UCSD-AML1 (cell line): ENCODE results near the gene ANKDD1B.

ENCODE experiments used
- DNase-seq: peaks from one replicate; lab custom pipeline; 2025; ENCODE audit not compliant: unreplicated experiment; lab: John Stamatoyannopoulos, UW

ANKDD1B gene

DNA sequence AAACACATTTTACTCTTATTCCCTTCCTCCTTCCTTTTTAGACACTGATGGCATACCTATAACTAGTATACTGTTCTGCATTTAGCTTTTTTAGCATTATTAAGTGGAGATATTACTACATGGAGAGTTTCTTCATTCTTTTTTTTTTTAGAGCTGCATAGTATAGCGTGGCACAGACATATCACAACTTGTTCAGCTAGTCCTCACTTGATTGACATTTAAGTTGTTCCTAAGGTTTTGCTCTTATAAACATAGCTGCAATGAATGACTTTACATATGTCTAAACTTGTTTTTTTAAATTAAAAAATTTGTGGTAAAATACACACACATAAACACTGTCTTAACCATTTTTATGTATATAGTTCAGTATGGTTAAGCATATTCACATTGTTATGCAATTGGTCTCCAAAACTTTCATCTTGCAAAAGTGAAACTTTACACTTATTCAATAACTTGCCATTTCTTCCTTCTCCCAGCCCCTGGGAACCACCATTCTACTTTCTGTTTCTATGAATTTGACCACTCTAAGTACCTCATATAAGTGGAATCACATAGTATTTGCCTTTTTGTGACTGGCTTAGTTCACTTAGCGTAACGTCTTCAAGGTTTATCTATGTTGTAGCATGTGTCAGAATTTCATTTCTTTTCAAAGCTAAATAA, 48.7 kb downstream of the ANKDD1B start:
- DNase-seq, result no peak

DNA sequence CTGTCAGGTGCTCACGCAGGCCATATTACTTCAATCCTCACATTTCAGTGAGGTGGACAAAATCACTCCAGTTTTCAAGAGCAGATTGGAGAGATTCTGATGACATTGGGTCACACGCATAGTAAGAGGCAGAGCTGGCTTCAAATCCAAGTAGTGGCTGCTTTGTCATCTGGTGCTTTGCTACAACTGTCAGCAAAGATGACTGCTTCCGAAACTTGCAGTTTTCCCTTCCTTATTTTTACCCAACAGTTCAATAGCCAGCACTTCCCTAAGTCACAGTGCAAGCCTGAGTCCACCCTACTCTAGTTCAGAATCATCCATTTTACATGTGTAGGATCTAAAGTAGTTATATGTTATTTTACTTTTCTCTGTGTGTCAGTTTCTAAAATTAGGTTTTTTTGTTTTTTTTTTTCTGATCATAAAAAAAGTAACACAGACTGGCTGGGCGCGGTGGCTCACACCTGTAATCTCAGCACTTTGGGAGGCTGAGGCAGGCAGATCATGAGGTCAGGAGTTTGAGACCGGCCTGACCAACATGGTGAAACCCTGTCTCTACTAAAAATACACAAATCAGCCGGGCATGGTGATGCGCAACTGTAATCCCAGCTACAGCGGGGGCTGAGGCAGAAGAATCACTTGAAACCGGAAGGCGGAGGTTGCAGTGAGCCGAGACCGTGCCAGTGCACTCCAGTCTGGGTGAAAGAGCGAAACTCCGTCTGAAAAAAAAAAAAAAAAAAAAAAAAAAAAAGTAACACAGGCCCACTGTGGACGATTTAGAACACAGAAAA, 49.6 kb downstream of the ANKDD1B start:
- DNase-seq, result no peak

DNA sequence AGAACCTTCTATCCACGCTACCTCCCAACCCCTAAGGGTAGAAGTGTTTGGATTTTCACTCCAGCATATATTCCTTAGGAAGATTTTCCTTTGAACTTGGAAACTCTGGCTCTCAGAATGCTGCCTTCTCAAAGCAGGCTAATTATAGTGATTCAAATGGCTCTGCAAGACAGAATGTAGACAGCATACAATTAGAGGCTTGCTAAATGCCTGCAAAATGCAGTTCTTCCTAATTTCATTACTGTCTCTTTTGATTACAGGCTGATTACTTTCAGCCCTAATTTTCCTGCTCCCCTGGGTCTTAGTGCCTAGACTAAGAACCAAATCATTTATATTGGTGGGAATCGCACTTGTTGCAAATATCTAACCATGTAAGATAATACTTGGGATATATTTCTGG, 50.8 kb downstream of the ANKDD1B start:
- DNase-seq, result no peak

DNA sequence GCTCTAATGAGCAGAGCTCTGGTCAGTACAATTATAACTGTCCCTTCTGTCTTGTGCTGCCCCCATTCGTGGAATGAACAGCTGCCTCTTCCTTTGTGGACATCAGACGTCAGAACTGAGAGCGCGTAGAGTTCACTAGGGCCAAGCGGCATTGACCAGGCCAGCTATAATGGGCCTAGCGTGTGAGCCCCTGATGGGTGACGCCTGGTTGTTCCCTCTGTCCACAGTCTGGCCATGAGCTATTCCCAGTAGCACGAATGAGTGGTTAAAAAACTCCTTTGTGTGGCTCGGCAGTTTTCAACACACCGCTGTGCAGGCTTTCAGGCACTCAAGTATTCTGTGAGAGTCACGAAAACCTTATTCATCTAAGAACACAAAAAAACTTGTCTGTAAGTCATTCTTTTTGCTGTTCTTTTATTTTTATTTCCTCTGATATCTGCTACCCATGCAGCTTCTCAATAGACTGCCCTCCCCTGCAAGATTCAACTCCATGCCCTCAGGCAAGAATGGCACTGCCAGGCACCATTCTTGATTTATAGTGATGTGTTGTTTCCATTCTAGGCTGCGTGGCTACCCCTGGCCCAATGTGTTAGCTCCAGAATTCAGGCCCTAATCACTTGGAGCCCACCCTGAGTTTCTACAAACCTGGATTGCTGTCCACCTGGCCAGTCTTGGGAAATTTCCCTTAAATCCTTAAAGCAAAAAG, 52.5 kb downstream of the ANKDD1B start:
- no peak for DNase-seq

DNA sequence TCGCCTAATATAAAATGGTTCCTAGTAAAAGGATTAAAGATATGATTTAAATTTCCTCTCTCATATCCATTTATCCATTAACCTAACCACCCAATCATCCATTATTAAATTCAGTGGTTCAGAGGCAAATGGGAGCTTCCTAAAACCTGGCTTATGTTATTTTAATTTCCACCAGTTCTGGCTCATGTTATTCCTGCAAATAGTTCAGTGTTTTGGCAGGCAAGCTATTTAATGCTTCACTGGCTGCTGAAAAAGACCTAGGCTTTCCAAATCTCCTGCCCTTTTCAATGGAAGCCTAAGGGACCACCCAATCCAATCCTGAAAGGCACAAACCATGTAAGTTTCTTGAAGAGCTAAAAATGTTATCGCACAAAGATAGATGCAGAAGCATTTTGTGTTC, 53.7 kb downstream of the ANKDD1B start:
- no peak for DNase-seq

DNA sequence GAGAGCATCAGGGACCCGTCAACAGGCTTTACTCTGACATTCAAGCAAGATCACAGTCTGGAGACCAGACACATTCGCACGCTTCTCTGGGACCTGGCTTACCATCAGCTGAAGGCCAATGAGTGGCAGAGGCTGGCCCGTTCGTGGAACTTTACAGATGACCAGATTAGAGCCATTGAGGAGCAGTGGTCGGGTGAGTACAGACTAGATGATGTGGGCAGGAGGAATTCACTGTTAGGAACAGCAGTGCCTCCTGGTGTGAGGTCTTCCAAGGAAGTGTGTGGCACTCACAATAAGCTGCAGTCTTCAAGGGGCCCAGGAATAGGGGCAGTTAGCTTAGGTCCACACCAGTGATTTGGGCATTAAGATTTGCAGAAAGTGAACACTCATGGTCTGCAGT, 55.5 kb downstream of the ANKDD1B start:
- DNase-seq, result no peak

DNA sequence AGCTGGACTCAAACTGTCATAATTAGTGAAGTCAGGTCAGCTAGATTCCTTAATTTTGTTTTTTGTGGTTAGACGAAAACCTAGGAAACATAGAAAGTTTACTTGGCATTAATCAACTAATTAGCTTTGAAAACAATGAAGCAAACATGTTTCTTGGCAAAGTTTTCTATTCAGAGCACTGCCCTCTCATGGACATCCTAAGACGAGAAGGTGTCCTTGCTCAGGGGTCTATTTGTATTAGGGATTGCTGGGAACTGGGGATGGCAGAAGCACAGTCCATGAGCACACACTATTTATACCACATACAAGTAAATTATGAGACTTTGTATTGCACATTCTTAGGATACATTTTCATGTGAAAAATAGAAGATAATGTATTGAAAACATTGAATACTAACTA, 56.3 kb downstream of the ANKDD1B start:
- DNase-seq, result no peak

DNA sequence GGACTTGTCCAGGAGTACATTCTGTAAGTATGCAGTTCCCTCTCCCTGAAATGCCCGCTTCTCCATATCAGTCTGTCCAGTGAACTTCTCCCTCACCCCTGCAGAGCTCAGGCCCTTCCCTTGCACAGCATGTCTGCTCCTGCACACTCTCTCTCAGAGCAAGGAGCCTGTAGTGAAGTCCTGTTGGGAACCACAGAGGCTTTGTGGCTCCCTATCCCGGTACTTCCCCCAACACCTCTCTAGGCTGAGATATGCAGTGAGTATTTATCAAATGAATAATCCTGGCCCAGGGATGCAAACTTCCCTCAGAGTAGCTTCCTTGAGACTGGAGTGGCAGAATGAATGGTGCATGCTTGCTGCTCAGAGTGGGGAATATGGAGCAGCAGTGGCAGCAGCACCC, 57.2 kb downstream of the ANKDD1B start:
- DNase-seq, result peak; percentile 37

DNA sequence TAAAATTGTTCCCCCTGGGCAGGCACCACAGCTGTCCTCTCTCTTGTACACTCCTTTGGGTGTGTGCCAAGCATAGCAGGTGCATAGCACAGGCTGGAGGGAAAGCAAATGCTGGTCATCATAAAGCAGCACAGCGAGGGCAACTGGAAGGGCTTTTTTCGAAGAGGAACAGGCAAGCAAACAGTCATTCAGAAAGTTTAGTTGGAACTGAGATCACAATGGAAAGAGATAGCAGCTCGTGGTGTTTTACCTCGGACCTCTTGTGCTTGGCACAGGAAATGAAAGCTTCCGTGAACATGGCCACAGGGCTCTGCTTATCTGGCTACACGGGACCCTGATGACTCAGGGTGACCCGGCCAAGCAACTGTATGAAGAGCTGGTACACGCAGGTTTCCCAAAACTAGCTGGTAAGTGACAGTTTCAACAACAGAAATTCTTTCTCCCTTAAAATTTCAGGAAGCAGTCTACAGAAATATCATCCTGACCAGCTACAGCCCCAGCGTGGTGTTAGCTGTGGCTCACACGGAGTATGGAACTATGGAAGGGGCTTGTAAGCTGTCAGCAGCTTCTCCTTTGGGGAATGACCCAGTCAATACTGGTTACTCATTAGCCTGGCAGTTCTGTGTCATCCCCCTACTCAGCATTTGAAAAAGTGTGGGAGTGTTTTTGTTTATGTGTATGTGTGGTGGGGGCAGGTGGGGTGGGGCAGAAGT, 57.9 kb downstream of the ANKDD1B start:
- DNase-seq, result peak; percentile 70

DNA sequence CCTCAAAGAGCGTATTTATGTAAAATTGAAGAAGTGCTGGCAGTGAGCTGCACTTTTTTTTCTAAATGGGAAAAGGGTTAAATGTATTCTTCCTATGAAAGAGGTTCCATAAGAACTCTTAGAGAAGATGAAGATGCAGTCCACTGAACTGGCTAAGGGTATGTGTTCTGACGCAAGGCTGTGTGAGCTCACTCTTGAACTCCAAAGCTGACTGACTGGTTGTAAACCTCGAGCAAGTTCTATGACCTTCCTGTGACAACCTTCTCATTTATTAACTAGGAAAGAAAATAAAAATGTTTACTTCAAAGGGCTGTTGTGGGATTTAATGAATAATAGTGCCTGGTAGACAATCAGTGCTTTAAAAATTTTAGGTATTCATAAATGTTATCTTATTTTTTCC, 59.3 kb downstream of the ANKDD1B start:
- no peak for DNase-seq

DNA sequence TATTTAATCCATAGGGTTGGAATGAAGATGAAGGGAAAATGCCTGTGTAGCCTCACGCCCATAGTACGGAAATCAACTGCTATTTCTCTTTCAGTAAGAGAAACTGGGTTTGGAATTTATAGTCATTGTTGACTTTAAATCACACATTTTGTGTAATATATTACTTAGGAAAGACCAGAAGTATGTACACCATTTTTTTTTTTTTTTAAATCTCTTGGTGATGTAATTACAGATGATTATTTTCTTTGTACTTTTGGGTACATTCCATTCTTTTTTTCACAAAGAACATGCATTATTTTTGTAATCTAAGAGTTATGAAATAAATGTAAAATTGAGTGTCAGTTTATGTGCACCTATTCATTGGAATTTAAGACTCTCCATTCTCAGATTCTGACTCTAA, 60.3 kb downstream of the ANKDD1B start:
- no peak for DNase-seq

DNA sequence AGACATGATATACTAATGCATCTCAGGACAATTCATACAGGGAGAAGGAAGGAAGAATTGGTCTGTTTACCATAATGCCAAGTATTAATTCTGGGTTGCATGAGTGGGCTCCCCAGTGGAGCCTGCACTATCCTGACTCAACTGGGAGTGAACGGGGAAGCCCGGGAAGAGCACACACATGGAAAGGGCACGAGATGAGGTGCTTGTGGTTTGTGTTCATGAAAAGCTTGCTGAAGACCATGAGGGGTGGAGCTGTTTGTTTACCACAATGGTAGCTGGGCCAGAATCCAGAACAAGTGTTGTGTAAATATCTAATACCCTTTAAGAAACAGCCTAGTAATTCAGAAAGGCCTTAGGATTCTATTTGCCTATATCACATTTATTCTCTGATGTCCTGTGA, 61.4 kb downstream of the ANKDD1B start:
- no peak for DNase-seq

DNA sequence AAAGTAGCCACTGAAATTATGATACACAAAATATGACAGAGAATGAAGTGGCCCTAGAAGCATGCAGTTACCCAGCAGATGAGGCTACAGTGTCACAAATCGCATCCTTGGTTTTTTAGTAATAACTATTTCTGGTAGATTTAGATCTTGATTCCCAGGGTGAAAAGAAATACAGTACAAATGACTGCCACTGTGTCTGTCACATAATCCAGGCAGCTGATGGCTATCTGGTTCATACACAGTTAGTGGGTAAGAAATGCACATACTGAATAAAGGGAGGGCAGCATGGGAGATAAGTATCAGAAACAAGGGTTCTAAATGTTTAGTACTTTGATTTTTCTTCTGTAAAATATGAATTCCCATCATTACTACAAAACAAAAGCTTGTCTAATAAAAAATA, 64.5 kb downstream of the ANKDD1B start:
- no peak for DNase-seq

DNA sequence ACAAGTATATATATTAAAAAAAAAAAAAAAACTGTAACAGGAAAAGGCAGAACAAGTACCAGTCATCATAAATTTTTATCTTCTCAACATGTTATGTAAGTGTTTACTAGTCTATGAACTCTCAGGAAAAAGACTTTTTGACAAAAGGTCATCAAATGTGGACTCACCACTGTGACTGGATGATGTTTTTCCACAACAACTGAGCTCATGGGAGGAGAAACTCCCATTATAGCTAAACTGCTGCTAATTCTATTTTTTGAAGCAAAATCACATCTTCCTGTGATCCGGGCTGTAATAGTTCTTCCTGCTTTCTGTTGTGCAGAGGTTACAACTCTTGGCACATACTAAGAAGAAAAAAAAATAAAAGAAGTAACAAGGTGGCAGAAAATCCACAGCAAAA, 66.4 kb downstream of the ANKDD1B start:
- no peak for DNase-seq

DNA sequence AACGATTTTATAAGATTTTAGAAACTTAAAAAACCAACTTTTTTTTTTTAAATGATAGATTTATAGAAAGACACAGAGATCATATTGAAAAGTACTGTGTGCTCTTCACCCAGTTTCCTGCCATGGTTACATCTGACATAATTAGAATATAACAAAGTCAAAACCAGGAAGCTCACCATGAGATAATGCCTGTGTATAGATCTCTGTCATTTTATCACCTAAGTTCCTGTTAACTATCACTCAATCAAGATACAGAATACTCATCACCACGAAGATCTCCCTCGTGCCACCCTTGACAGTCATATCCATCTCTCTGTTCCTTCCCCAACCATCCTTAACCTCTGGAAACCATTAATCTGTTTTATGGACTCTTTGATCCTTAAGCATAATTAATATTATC, 66.9 kb downstream of the ANKDD1B start:
- no peak for DNase-seq

DNA sequence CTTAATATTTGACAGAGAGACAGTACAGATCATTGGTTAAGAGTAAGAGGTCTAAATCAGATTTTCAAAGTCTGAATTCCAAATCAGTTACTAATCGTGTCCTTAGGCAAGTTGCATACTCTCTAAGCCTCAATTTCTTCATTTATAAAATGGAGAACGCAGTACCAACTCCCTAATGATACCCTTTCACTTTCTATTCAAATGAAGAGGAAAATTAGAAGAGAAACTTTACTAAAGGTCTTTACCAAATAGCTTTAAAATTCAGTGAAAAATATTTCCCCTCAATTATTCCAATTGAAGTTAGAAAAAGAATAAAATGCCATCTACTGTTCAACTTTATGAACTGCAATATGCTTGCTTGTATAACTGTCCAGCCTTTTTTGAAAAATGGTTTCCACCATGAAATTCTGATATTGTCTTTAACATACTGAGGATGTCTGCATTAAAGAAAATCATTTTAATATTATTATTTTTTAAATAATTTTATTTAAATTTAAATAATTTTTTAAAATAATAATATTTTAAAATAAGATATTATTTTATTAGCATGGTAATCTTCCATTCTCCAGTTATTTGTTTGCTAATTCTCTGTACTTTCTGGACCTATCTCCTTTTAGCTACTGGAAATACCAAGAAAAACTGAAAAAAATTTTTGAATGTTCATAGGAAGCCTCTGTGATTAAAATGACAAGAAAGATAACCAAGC, 70.0 kb downstream of the ANKDD1B start:
- no peak for DNase-seq

DNA sequence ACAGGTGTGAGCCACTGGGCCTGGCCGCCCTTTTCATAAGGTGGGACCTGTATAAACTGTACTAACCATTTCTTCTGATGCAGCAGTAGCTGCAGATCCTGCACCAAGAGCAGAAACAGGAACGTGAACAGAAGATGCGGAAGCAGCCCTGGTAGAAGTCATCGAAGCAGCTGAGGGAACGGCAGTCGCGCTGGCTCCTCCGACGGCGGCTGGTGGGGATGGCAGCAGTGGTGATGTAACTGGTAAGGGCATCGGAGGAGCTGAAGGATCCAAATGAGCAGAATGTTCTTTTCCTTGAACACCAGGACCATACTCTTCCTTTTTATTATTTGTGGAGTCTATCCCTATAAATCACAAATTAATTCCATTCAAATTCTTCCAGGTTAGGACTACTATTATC, 73.9 kb downstream of the ANKDD1B start:
- no peak for DNase-seq

DNA sequence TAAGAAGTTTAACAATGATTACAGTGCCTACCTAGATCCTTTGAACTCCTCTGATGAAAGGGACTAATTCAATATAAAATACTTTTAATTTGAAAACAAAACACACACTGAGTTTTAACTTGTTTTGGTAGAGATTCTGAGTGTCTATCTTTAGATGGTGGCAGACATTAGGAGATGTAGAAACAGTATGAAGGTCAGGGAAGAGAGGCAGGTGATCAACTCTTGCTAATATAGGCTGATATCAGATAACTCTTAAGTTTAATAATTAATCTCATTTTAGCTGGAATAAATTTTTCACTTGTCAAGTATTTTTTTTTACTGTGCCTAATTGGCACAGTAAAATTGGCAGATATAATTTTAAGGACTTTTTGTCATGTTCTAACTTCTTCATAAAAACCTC, 75.2 kb downstream of the ANKDD1B start:
- no peak for DNase-seq

DNA sequence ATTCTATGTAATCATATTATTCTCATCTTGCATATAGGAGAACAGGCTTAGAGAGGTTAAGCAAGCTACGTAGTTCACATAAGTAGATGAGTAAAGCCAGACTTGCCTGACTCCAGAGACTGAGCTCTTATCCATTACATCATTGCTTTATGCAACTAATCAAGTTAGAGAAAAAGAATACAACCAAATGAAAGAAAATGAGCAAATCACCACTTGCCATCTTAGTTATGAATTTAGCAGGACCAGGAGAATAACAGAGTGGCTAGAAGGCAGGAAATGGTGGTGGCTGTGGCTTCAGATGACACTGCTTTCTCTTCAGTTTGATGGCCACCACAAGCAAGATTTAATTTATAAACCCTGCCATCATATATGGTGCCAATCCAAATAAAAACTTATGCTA, 79.4 kb downstream of the ANKDD1B start:
- DNase-seq, result no peak

DNA sequence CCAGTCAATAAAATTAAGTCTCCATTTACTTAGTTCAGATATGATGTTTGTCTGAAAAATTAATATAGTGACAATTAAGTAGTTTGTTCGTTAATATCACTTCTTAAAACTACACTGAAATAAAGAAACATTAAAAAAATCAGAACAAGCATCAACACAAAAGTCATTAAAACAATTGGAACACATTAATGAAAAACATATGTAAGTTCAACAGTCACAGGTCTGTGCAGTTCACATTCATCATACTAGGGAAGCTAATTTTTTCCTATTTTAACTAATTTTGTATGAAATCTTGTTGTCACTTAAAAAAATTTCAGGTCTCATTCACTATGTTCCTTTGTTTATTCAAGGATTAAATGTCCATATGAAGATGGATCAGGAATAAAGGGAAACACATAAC, 83.5 kb downstream of the ANKDD1B start:
- no peak for DNase-seq
